Activated naive CD4-positive, alpha-beta T cell treated with anti-CD3 and anti-CD28 coated beads, Interleukin-2, amount 10 ng/mL, durations not matched to agents 7 days and 5 days (primary cell): ENCODE measurements around the gene ACE2.

Experiments
- CTCF ChIA-PET: fragments of 350-600 bp; sonication (Branson Sonifier 250); formaldehyde crosslinking; loops from one replicate; lab custom pipeline; 2021; ENCODE audit warnings: antibody characterized with exemption; lab: Charles Lee
- DNase-seq: peaks from one replicate; pipeline ENCODE4 v3.0.0-alpha.2; 2020
- H3K27ac Mint-ChIP-seq: one replicate; pipeline ENCODE4 v1.8.0; 2021; ENCODE audit warnings: mild to moderate bottlenecking, moderate library complexity, mixed read lengths
- H3K27me3 Mint-ChIP-seq: one replicate; pipeline ENCODE4 v1.8.0; 2021; ENCODE audit warnings: mild to moderate bottlenecking, mixed read lengths
- H3K36me3 Mint-ChIP-seq: one replicate; pipeline ENCODE4 v1.8.0; 2021; ENCODE audit warnings: mixed read lengths
- H3K4me1 Mint-ChIP-seq: one replicate; pipeline ENCODE4 v1.8.0; 2021; ENCODE audit warnings: mixed read lengths
- H3K4me3 Mint-ChIP-seq: one replicate; pipeline ENCODE4 v1.8.0; 2021; ENCODE audit warnings: mild to moderate bottlenecking, moderate library complexity, mixed read lengths
- H3K9me3 Mint-ChIP-seq: one replicate; pipeline ENCODE4 v1.8.0; 2021; ENCODE audit warnings: mixed read lengths

ACE2 gene

GRCh38 chrX:15511563-15511962 is 89.2 kb downstream of the ACE2 start:
- no peaks in the 10 kb centered on the region for H3K4me1 Mint-ChIP-seq
- H3K4me3 Mint-ChIP-seq, result no peak overlapping the region
- no peaks in the 10 kb centered on the region for H3K36me3 Mint-ChIP-seq
- no peak overlapping the region for H3K27ac Mint-ChIP-seq
- CTCF ChIA-PET, result no interaction called here
- H3K9me3 Mint-ChIP-seq, result no peaks in the 10 kb centered on the region
- no peak for DNase-seq
- peaks cover 4% of the 10 kb centered on the region for H3K27me3 Mint-ChIP-seq
